Astrocyte (in vitro differentiated cells and primary cell): ENCODE measurements around the gene CDH13. TPM values are rescaled to one million over a fixed set of nuclear protein-coding genes. Genes with fewer than 3 reads are reported as not detected.

Source experiments
- DNase-seq: peaks from one replicate; pipeline ENCODE4 v3.0.0-alpha.2; 2010; ENCODE audit warnings: low read depth
- FAIRE-seq: peaks from 2 replicates; lab custom pipeline; 2011; peaks lifted over from hg19 to GRCh38; lab: Jason Lieb, UNC
- H2AFZ ChIP-seq: 2 replicates; pipeline ENCODE4 v1.6.0; 2012; ENCODE audit warnings: low read depth, low read length, inconsistent platforms
- H3K27ac ChIP-seq: 2 replicates; pipeline ENCODE4 v1.5.1; 2011; ENCODE audit warnings: low read depth, low read length, inconsistent platforms
- H3K27me3 ChIP-seq: 2 replicates; pipeline ENCODE4 v1.6.0; 2011; ENCODE audit warnings: low read length, inconsistent platforms; ENCODE audit not compliant: insufficient read depth
- H3K36me3 ChIP-seq: 2 replicates; pipeline ENCODE4 v1.5.1; 2011; ENCODE audit warnings: low read length, inconsistent platforms; ENCODE audit not compliant: insufficient read depth
- H3K4me1 ChIP-seq: 2 replicates; pipeline ENCODE4 v1.5.1; 2011; ENCODE audit warnings: low read length, inconsistent platforms; ENCODE audit not compliant: insufficient read depth
- H3K4me2 ChIP-seq: 2 replicates; pipeline ENCODE4 v1.6.0; 2012; ENCODE audit warnings: low read length, inconsistent platforms
- H3K4me3 ChIP-seq: 2 replicates; pipeline ENCODE4 v1.5.1; 2011; ENCODE audit warnings: low read depth, mild to moderate bottlenecking, low read length, inconsistent platforms; ENCODE audit not compliant: insufficient read depth
- H3K79me2 ChIP-seq: 2 replicates; pipeline ENCODE4 v1.6.0; 2012; ENCODE audit warnings: mild to moderate bottlenecking, low read length, inconsistent platforms; ENCODE audit not compliant: insufficient read depth
- H3K9ac ChIP-seq: 2 replicates; pipeline ENCODE4 v1.6.0; 2012; ENCODE audit warnings: mild to moderate bottlenecking, low read length, inconsistent platforms
- H3K9me3 ChIP-seq: 2 replicates; pipeline ENCODE4 v1.5.1; 2012; ENCODE audit warnings: low read depth, mild to moderate bottlenecking, low read length, inconsistent platforms; ENCODE audit not compliant: insufficient read depth
- H4K20me1 ChIP-seq: 2 replicates; pipeline ENCODE4 v1.6.0; 2012; ENCODE audit warnings: low read length, inconsistent platforms; ENCODE audit not compliant: insufficient read depth
- H3K27ac Mint-ChIP-seq: one replicate; pipeline ENCODE4 v1.8.0; 2021; ENCODE audit warnings: mild to moderate bottlenecking, mixed read lengths; ENCODE audit not compliant: unreplicated experiment
- H3K27me3 Mint-ChIP-seq: one replicate; pipeline ENCODE4 v1.8.0; 2021; ENCODE audit warnings: low read depth, mixed read lengths; ENCODE audit not compliant: unreplicated experiment
- H3K36me3 Mint-ChIP-seq: one replicate; pipeline ENCODE4 v1.8.0; 2021; ENCODE audit warnings: low read depth, mixed read lengths; ENCODE audit not compliant: unreplicated experiment
- H3K4me1 Mint-ChIP-seq: one replicate; pipeline ENCODE4 v1.8.0; 2021; ENCODE audit warnings: low read depth, mixed read lengths; ENCODE audit not compliant: unreplicated experiment
- H3K4me3 Mint-ChIP-seq: one replicate; pipeline ENCODE4 v1.8.0; 2021; ENCODE audit warnings: mild to moderate bottlenecking, moderate library complexity, mixed read lengths; ENCODE audit not compliant: unreplicated experiment
- H3K9me3 Mint-ChIP-seq: one replicate; pipeline ENCODE4 v1.8.0; 2021; ENCODE audit warnings: mild to moderate bottlenecking, mixed read lengths; ENCODE audit not compliant: unreplicated experiment
- EZH2 ChIP-seq: IDR thresholded peaks from 2 replicates; pipeline ENCODE4 v1.6.1; 2012; ENCODE audit warnings: mild to moderate bottlenecking, low read length, inconsistent platforms; ENCODE audit not compliant: insufficient read depth
- total RNA-seq: library from RNA; stranded (reverse); gene quantifications from 2 replicates; pipeline ENCODE4 v1.2.1, GENCODE V29; 2021
- TF ChIP-seq, protein P1 (sequence below): IDR thresholded peaks from 2 replicates; pipeline ENCODE4 v1.5.1; 2011; ENCODE audit warnings: low read depth, mild to moderate bottlenecking, inconsistent platforms, low read length, moderate library complexity; ENCODE audit not compliant: insufficient read depth

The CDH13 gene
- total RNA-seq, 1 donor from 2014 or later = 41.7 TPM

DNA sequence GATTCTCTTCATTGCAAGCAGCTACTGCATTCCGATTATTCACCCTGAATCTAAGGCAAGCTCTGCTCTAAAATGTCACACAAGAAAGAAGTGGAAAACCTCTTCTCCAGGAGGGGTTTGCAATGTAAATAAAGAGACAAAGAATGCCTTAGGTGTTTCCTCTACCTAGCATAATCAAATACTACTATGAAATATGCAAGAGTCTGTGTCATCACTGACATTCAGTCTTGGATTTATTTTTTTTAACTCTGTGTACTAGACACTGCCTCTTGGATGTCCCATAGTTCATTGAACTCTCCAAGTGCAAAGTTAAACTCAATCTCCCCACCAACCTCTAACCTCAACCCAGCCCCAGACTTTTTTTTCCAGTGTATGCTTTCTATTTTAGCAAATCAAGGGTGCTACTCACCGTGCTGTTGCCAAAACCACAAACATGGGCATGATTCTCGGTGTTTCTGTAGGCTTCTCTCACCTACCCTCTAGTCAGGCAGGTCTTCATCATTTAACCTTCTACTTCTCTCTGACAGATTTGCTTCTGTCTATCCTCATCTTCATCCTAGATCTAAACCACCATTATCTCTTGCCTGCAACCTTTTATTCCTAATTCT is 329.1 kb downstream of the CDH13 start:
- no peak overlapping the region for H3K9ac ChIP-seq
- H3K9me3 ChIP-seq = no peaks in the 10 kb centered on the region
- no peaks in the 10 kb centered on the region for H3K36me3 ChIP-seq
- no peak overlapping the region for H2AFZ ChIP-seq
- FAIRE-seq (no peak), DNase-seq (peak; percentile 14)
- no peaks in the 10 kb centered on the region for H3K9me3 Mint-ChIP-seq
- H3K36me3 Mint-ChIP-seq = no peaks in the 10 kb centered on the region
- no peak for TF ChIP-seq EZH2
- TF ChIP-seq, protein P1, sequence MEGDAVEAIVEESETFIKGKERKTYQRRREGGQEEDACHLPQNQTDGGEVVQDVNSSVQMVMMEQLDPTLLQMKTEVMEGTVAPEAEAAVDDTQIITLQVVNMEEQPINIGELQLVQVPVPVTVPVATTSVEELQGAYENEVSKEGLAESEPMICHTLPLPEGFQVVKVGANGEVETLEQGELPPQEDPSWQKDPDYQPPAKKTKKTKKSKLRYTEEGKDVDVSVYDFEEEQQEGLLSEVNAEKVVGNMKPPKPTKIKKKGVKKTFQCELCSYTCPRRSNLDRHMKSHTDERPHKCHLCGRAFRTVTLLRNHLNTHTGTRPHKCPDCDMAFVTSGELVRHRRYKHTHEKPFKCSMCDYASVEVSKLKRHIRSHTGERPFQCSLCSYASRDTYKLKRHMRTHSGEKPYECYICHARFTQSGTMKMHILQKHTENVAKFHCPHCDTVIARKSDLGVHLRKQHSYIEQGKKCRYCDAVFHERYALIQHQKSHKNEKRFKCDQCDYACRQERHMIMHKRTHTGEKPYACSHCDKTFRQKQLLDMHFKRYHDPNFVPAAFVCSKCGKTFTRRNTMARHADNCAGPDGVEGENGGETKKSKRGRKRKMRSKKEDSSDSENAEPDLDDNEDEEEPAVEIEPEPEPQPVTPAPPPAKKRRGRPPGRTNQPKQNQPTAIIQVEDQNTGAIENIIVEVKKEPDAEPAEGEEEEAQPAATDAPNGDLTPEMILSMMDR = no peak
- peaks cover 4% of the 10 kb centered on the region for H3K27me3 Mint-ChIP-seq
- no peaks in the 10 kb centered on the region for H4K20me1 ChIP-seq
- H3K4me2 ChIP-seq = no peak overlapping the region
- no peak overlapping the region for H3K27ac ChIP-seq
- H3K4me1 Mint-ChIP-seq = peaks cover 19% of the 10 kb centered on the region
- no peaks in the 10 kb centered on the region for H3K27me3 ChIP-seq
- no peak overlapping the region for H3K27ac Mint-ChIP-seq
- no peak overlapping the region for H3K4me3 Mint-ChIP-seq
- H3K79me2 ChIP-seq = no peaks in the 10 kb centered on the region
- peaks cover 8% of the 10 kb centered on the region for H3K4me1 ChIP-seq
- H3K4me3 ChIP-seq = no peak overlapping the region

DNA sequence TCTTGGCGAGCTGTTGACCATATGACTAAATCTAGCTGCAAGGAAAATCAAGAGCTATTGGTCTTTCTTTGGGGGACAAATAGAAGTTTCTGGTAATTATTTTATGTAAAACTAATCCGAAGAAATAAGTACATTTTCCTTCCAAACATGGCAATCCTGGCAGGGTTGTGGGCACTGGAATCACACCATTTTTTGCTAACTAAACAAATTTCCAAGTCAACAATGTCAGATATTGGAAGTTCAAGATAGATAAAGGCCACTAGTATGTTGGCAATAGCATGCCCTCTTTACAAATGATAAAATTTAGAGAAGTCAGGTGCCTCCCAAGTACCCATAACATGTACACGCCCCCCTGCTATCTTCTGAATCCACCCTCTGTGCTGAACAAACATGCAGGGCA is 330.4 kb downstream of the CDH13 start:
- Mint-ChIP-seq H3K27ac (no peak overlapping the region), H3K4me3 (no peak overlapping the region), H3K4me1 (peaks cover 19% of the 10 kb centered on the region), H3K36me3 (no peaks in the 10 kb centered on the region), H3K9me3 (no peaks in the 10 kb centered on the region), H3K27me3 (peaks cover 4% of the 10 kb centered on the region)
- H4K20me1 ChIP-seq = no peaks in the 10 kb centered on the region
- peaks cover 8% of the 10 kb centered on the region for H3K4me1 ChIP-seq
- no peak overlapping the region for H3K9ac ChIP-seq
- no peak overlapping the region for H2AFZ ChIP-seq
- H3K27me3 ChIP-seq = no peaks in the 10 kb centered on the region
- DNase-seq (no peak), FAIRE-seq (no peak)
- no peak overlapping the region for H3K4me2 ChIP-seq
- no peaks in the 10 kb centered on the region for H3K9me3 ChIP-seq
- TF ChIP-seq EZH2 = no peak
- TF ChIP-seq, protein P1 = no peak
- H3K36me3 ChIP-seq = no peaks in the 10 kb centered on the region
- H3K27ac ChIP-seq = no peak overlapping the region
- H3K4me3 ChIP-seq = no peak overlapping the region
- H3K79me2 ChIP-seq = no peaks in the 10 kb centered on the region

DNA sequence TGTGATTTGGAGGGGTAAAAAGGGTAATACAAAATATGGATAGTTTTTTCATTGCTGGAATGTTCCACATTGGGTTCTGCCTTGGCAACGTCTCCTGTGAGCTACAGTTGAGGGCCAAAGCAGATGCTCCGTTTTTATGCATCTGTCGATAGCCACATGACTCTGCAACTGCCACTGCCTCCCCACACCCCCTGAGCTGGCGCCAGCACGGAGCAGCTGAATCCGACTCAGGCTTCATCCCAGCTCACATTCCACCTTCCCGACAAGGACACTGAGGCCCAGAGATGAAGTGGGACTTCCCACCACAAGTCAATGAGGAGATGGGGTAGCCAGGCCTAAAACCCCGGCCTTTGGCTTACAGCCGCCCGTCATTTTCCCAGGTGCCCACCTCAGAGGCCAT is 334.1 kb downstream of the CDH13 start:
- no peaks in the 10 kb centered on the region for H3K4me1 ChIP-seq
- H2AFZ ChIP-seq = no peak overlapping the region
- H3K4me2 ChIP-seq = no peak overlapping the region
- H3K9ac ChIP-seq = no peak overlapping the region
- FAIRE-seq (no peak), DNase-seq (no peak)
- H3K27me3 ChIP-seq = no peaks in the 10 kb centered on the region
- H3K79me2 ChIP-seq = no peaks in the 10 kb centered on the region
- H3K9me3 ChIP-seq = no peaks in the 10 kb centered on the region
- no peaks in the 10 kb centered on the region for H4K20me1 ChIP-seq
- Mint-ChIP-seq H3K27ac (no peak overlapping the region), H3K9me3 (no peaks in the 10 kb centered on the region), H3K4me1 (peaks cover 10% of the 10 kb centered on the region), H3K36me3 (no peaks in the 10 kb centered on the region), H3K27me3 (peaks cover 4% of the 10 kb centered on the region), H3K4me3 (no peak overlapping the region)
- TF ChIP-seq EZH2 = no peak
- TF ChIP-seq, protein P1 = no peak
- H3K4me3 ChIP-seq = no peak overlapping the region
- no peak overlapping the region for H3K27ac ChIP-seq
- H3K36me3 ChIP-seq = no peaks in the 10 kb centered on the region
